Measurements from ENCODE around the gene SATB2.

SATB2 gene

GRCh38 chr2:199465988-199466691, 8.4 kb upstream of the SATB2 start:
- no peak for DNase-seq

- no peak for DNase-seq
Observed at GRCh38 chr2:199465390-199465789, 7.7 kb upstream of the SATB2 start.

- DNase-seq: no peak
Observed at GRCh38 chr2:199464606-199465352, 7.0 kb upstream of the SATB2 start.

GRCh38 chr2:199463708-199464605, 6.2 kb upstream of the SATB2 start:
- DNase-seq: no peak

- no peak for DNase-seq
Observed at GRCh38 chr2:199462956-199463692, 5.4 kb upstream of the SATB2 start.

GRCh38 chr2:199462347-199462955, 4.7 kb upstream of the SATB2 start:
- DNase-seq: no peak

GRCh38 chr2:199461711-199462346, 4.1 kb upstream of the SATB2 start:
- no peak for DNase-seq

GRCh38 chr2:199460846-199461710, 3.3 kb upstream of the SATB2 start:
- no peak for DNase-seq

- DNase-seq: no peak
Observed at GRCh38 chr2:199460101-199460671, 2.4 kb upstream of the SATB2 start.

- peak; percentile 57 for DNase-seq
Observed at GRCh38 chr2:199459286-199460100, 1.8 kb upstream of the SATB2 start.

GRCh38 chr2:199458806-199459285, 1.1 kb upstream of the SATB2 start:
- DNase-seq: no peak

GRCh38 chr2:199458009-199458805, 468 bp upstream of the SATB2 start:
- DNase-seq: no peak

GRCh38 chr2:199456383-199457146, 1.2 kb downstream of the SATB2 start:
- no peak for DNase-seq

- no peak for DNase-seq
Observed at GRCh38 chr2:199455545-199456382, 2.0 kb downstream of the SATB2 start.

GRCh38 chr2:199455210-199455544, 2.6 kb downstream of the SATB2 start:
- DNase-seq: no peak

GRCh38 chr2:199452991-199453379, 4.8 kb downstream of the SATB2 start:
- no peak for DNase-seq
